ENCODE measurements around the gene SH2D2A. TPM values are rescaled to one million over a fixed set of nuclear protein-coding genes. Genes with fewer than 3 reads are reported as not detected.

Gene SH2D2A
- polyA plus RNA-seq (2012; rRNA removed) = not detected in 2 replicates
- polyA plus RNA-seq (2012; cell fraction: cytosol; rRNA removed) = 0.03 and 0.05 TPM in 2 replicates
- polyA plus RNA-seq (2012; cell fraction: nucleus; rRNA removed) = 0.10 TPM in 1 of 2 replicates, not detected in the other

DNA sequence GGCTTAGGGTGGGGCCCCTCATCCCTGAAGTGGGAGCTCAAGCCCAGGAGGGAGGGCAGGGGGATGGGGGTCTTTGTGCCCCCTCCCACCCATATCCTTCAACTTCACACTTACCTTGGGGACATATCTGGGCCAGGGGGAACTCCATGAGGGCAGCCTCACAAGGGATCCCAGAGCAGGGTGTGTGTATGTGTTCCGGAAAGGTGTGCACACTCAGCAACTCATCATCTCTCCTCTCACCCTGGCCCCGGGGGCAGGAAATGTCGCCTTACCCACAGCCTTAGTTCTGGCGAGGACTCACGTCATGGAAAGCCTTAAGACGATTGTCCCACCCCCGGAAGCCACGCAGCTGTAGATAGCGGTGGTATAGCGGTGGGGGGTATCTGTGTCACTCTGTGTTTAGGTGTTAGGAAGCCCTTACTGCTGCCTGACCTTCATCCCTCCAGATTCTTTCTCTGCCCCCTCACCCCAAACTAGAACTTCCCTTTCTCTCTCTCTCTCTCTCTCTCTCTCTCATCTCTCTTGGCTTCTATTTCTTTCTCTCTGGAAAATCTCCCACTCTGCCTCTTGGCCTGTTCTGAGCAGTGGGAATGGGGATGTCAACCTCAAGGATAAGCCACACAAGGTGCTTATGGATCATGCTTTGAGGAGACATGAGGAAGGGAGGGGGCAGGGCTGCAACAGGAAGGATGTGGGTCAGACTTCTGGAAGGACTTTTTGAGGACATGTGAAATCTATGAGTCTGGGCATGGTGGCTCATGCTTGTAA, at the start of gene SH2D2A:
Gene SH2D2A, minus strand, starts transcription at position 288 of the 768 bp plus-strand sequence. Its CDS starts 140 bp downstream, at position 148.
- DNase-seq = no peak
- POLR2A ChIA-PET = interaction anchor here (0.5 kb wide), 1 partner anchor 42 kb away, joined by 5 read pairs; no protein-coding TSS in a partner anchor
- peaks cover 15 to 26% of the 10 kb centered on the region in 2 experiments for H3K4me1 ChIP-seq (ENCODE audit: control insufficient read depth in 1 of 2, insufficient read depth in 2 of 2, low read depth in 1 of 2, low read length in 1 of 2)
- peak within 1 kb of the TSS in 1 of 2 experiments; percentile 61; a peak in 3 of 4 replicates for H3K27ac ChIP-seq (ENCODE audit: low read depth in 2 of 2, low read length in 1 of 2)
- no peaks in the 10 kb centered on the region for H3K79me2 ChIP-seq (ENCODE audit: insufficient read depth)
- CTCF ChIA-PET = interaction anchor here (2.1 to 5.5 kb wide), 4 partner anchors 17 to 44 kb away, joined by 9 to 27 read pairs (median 16); partner anchors contain the start of genes INSRR and NTRK1
- H3K4me3 ChIP-seq (ENCODE audit: low read depth in 2 of 2, low read length in 1 of 2) = no peak within 1 kb of the TSS
- WGBS (ENCODE audit: low lambda C conversion rate) = 84% methylated on average over 10 of the region's 10 CpGs
- H3K27me3 ChIP-seq (ENCODE audit: insufficient read depth) = no peaks in the 10 kb centered on the region
- no peaks in the 10 kb centered on the region for H3K36me3 ChIP-seq (replicated peaks in 1 of 2; ENCODE audit: control insufficient read depth in 1 of 2, insufficient read depth in 2 of 2, low read length in 1 of 2)
- no peak within 1 kb of the TSS for H2AFZ ChIP-seq (ENCODE audit: low read depth)
- 0 out of 2 replicates have a peak within 1 kb of the TSS, but pooled peaks have one; percentile 20 for H3K4me2 ChIP-seq
- H3K9me2 ChIP-seq = no peaks in the 10 kb centered on the region
- H3K9me3 ChIP-seq = no peaks in the 10 kb centered on the region
- H3F3A ChIP-seq (replicated peaks; ENCODE audit: insufficient read depth) = no peaks in the 10 kb centered on the region
- H4K20me1 ChIP-seq (ENCODE audit: insufficient read depth) = no peaks in the 10 kb centered on the region
- H3K9ac ChIP-seq = no peak within 1 kb of the TSS
- no peak for TF ChIP-seq TEAD4 (IDR thresholded peaks at IDR 0.05; ENCODE audit: borderline replicate concordance, insufficient read depth)
- TF ChIP-seq TAF1 (IDR thresholded peaks at IDR 0.05; ENCODE audit: borderline replicate concordance, low read depth, low read length) = no peak
- no peak for TF ChIP-seq EZH2phosphoT487 (IDR thresholded peaks at IDR 0.05; ENCODE audit: borderline replicate concordance, low read depth)
- no peak for TF ChIP-seq ELF1 (IDR thresholded peaks at IDR 0.05)
- no peak for TF ChIP-seq YY1 (IDR thresholded peaks at IDR 0.05; ENCODE audit: low read depth)
- no peak for TF ChIP-seq RFX5 (IDR thresholded peaks at IDR 0.05; ENCODE audit: low read length)
- TF ChIP-seq, protein P1, sequence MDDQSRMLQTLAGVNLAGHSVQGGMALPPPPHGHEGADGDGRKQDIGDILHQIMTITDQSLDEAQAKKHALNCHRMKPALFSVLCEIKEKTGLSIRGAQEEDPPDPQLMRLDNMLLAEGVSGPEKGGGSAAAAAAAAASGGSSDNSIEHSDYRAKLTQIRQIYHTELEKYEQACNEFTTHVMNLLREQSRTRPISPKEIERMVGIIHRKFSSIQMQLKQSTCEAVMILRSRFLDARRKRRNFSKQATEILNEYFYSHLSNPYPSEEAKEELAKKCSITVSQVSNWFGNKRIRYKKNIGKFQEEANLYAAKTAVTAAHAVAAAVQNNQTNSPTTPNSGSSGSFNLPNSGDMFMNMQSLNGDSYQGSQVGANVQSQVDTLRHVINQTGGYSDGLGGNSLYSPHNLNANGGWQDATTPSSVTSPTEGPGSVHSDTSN (IDR thresholded peaks at IDR 0.05) = no peak
- TF ChIP-seq SIN3A (IDR thresholded peaks at IDR 0.05; ENCODE audit: borderline replicate concordance, low read depth, low read length) = no peak
- no peak for TF ChIP-seq MXI1 (IDR thresholded peaks at IDR 0.05; ENCODE audit: low read depth, low read length)

DNA sequence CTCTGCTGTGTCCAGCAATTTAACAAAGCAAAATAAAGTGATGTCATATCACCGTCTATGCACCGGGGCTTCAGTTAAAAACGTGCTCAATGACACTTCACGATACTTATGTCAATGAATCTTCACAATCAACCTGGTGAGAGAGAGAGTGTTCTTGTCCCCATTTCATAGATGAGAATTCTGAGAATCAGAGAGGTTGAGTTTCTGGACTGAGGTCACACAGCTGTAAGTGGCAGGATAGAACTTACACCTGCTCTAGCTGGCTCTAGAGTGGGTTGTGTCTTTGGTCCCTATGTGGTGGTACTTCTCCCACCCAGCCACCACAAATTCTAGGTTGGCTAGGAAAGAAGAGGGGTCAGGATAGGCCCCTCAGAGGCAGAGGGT, 49.2 kb upstream of the SH2D2A start:
- H3F3A ChIP-seq (replicated peaks; ENCODE audit: insufficient read depth) = peaks cover 8% of the 10 kb centered on the region
- no peak overlapping the region for H3K4me2 ChIP-seq
- WGBS (ENCODE audit: low lambda C conversion rate) = 81% methylated on average over 4 of the region's 4 CpGs
- H4K20me1 ChIP-seq (ENCODE audit: insufficient read depth) = no peaks in the 10 kb centered on the region
- no peak overlapping the region for H2AFZ ChIP-seq (ENCODE audit: low read depth)
- H3K27me3 ChIP-seq (ENCODE audit: insufficient read depth) = peaks cover 16% of the 10 kb centered on the region; the same call in 1 of the 2 replicates
- H3K27ac ChIP-seq (ENCODE audit: low read depth in 2 of 2, low read length in 1 of 2) = no peak overlapping the region
- H3K79me2 ChIP-seq (ENCODE audit: insufficient read depth) = no peaks in the 10 kb centered on the region
- H3K4me3 ChIP-seq (ENCODE audit: low read depth in 2 of 2, low read length in 1 of 2) = no peak overlapping the region
- peaks cover 8 to 32% of the 10 kb centered on the region in 2 experiments; a peak in 2 of 4 replicates for H3K4me1 ChIP-seq (ENCODE audit: control insufficient read depth in 1 of 2, insufficient read depth in 2 of 2, low read depth in 1 of 2, low read length in 1 of 2)
- H3K9me2 ChIP-seq = no peaks in the 10 kb centered on the region
- no peaks in the 10 kb centered on the region for H3K36me3 ChIP-seq (replicated peaks in 1 of 2; ENCODE audit: control insufficient read depth in 1 of 2, insufficient read depth in 2 of 2, low read length in 1 of 2)
- no peak for DNase-seq
- ChIA-PET POLR2A (no interaction called here), CTCF (interaction anchor here (1.0 to 22.1 kb wide), 6 partner anchors 9 to 208 kb away, joined by 3 to 455 read pairs (median 4); partner anchors contain the start of gene PEAR1)
- H3K9me3 ChIP-seq = no peaks in the 10 kb centered on the region
- H3K9ac ChIP-seq = no peak overlapping the region
- TF ChIP-seq, protein P2, sequence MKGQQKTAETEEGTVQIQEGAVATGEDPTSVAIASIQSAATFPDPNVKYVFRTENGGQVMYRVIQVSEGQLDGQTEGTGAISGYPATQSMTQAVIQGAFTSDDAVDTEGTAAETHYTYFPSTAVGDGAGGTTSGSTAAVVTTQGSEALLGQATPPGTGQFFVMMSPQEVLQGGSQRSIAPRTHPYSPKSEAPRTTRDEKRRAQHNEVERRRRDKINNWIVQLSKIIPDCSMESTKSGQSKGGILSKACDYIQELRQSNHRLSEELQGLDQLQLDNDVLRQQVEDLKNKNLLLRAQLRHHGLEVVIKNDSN (IDR thresholded peaks at IDR 0.05; ENCODE audit: borderline replicate concordance, low read depth) = no peak
- TF ChIP-seq, protein P3, sequence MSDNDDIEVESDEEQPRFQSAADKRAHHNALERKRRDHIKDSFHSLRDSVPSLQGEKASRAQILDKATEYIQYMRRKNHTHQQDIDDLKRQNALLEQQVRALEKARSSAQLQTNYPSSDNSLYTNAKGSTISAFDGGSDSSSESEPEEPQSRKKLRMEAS (IDR thresholded peaks at IDR 0.05; ENCODE audit: low read depth) = no peak
- TF ChIP-seq, protein P4, sequence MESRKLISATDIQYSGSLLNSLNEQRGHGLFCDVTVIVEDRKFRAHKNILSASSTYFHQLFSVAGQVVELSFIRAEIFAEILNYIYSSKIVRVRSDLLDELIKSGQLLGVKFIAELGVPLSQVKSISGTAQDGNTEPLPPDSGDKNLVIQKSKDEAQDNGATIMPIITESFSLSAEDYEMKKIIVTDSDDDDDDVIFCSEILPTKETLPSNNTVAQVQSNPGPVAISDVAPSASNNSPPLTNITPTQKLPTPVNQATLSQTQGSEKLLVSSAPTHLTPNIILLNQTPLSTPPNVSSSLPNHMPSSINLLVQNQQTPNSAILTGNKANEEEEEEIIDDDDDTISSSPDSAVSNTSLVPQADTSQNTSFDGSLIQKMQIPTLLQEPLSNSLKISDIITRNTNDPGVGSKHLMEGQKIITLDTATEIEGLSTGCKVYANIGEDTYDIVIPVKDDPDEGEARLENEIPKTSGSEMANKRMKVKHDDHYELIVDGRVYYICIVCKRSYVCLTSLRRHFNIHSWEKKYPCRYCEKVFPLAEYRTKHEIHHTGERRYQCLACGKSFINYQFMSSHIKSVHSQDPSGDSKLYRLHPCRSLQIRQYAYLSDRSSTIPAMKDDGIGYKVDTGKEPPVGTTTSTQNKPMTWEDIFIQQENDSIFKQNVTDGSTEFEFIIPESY (IDR thresholded peaks at IDR 0.05; ENCODE audit: borderline replicate concordance, low read depth) = no peak
- TF ChIP-seq EZH2phosphoT487 (IDR thresholded peaks at IDR 0.05; ENCODE audit: borderline replicate concordance, low read depth) (no peak), YY1 (IDR thresholded peaks at IDR 0.05; ENCODE audit: low read depth) (no peak), ELF1 (IDR thresholded peaks at IDR 0.05) (no peak), JUND (IDR thresholded peaks at IDR 0.05) (no peak), FOSL2 (IDR thresholded peaks at IDR 0.05; ENCODE audit: borderline replicate concordance, low read depth) (no peak), TCF12 (IDR thresholded peaks at IDR 0.05) (no peak), SIN3A (IDR thresholded peaks at IDR 0.05; ENCODE audit: borderline replicate concordance, low read depth, low read length) (no peak), MXI1 (IDR thresholded peaks at IDR 0.05; ENCODE audit: low read depth, low read length) (no peak), RCOR1 (IDR thresholded peaks at IDR 0.05; ENCODE audit: low read length) (no peak), POLR2AphosphoS5 (IDR thresholded peaks at IDR 0.05; ENCODE audit: low read depth, low read length) (no peak)
- TF ChIP-seq, protein P5, sequence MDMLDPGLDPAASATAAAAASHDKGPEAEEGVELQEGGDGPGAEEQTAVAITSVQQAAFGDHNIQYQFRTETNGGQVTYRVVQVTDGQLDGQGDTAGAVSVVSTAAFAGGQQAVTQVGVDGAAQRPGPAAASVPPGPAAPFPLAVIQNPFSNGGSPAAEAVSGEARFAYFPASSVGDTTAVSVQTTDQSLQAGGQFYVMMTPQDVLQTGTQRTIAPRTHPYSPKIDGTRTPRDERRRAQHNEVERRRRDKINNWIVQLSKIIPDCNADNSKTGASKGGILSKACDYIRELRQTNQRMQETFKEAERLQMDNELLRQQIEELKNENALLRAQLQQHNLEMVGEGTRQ (IDR thresholded peaks at IDR 0.05; ENCODE audit: borderline replicate concordance, low read depth, low read length) = no peak
